CD4-positive, alpha-beta T cell treated with Interleukin-15 for 4 hours (primary cell): ENCODE data around the gene KCNH8.
"Not testable (repeated sequence)": the region's sequence is repeated elsewhere in the genome, so short reads cannot be mapped to it uniquely, and the experiment has no call there.

ENCODE experiments used
- DNase-seq: peaks from one replicate; pipeline ENCODE4 v3.0.0-alpha.2; 2020; ENCODE audit warnings: low spot score

Gene KCNH8

GRCh38 chr3:19183584-19183983 is 35.3 kb downstream of the KCNH8 start:
- no peak for DNase-seq

GRCh38 chr3:19190126-19190525 is 41.8 kb downstream of the KCNH8 start:
- DNase-seq = no peak

DNA sequence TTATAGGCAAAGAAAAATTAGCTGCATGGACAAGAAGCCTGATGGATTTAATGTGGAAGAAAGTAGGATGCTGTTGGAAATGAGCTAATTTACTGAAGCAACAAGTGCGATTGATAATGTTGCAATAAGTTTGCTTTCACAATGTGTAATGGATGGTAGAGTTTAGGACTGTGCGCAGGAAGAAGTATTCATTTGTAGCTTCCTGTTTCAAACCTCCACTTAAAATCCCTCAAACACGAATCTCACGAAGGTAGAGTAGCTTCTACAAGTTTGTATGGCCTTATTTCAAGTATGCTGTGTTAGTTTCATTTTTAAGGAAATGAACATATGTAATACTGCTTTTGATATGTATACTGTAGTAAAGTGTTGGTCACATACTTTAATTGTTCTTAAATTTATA is 42.3 kb downstream of the KCNH8 start:
- no peak for DNase-seq

GRCh38 chr3:19199131-19199530 is 50.8 kb downstream of the KCNH8 start:
- no peak for DNase-seq

DNA sequence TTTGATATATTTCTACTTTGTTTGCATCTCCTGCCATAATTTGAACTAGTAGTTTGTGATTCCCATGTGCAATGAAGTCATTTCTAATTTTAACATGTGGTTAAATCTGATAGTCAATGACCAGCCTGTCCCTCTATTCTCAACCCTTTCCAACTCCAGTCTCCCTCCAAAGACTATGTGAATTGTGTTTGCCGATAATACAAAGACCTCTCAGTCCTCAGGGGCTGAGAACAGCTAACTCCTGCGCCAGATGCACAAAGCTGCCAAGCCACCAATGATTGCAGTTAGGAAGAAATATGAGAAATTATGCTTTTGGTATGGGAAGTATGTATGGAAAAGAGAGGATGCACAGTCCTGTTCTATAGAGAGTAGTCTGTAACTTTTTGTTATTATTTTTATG is 54.0 kb downstream of the KCNH8 start:
- no peak for DNase-seq

DNA sequence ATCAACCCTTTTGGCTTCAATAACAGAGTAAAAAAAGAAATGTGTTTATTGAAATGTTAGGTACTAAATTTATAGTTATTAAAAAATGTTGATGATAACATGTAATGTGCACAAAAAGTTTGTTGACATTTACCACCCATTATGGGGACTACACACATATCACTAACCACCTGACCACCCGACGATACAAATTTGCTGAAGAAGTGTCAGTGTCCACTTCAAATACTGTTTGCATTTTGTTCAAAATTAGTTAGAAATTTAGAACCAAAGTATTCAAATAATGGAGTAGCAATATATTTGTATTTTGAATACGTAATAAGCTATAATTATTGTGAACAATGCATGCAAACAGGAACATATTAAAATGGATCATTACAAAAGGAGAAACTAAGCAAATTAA is 54.4 kb downstream of the KCNH8 start:
- no peak for DNase-seq

DNA sequence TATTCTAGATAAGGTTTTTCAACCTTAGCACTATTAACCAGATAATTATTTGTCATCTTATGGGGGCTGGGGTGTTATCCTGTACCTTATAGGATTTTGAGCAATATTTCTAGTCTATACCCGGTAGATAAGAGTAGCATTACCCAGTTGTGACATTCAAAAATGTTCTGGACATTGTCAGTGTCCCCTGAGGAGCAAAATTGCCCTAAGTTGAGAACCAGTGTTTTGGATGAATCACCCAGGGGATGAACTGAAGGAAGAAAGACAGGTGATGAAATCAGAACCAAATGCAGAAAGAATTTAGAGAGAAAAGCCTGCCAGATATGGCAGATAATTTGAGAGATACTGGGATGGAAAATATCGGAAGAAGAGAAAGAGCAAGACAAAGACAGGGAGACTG is 58.2 kb downstream of the KCNH8 start:
- DNase-seq = no peak

GRCh38 chr3:19213603-19214220 is 65.4 kb downstream of the KCNH8 start:
- DNase-seq = no peak

- DNase-seq = no peak
Observed at GRCh38 chr3:19215427-19215826, 67.1 kb downstream of the KCNH8 start.

GRCh38 chr3:19216669-19217337 is 68.5 kb downstream of the KCNH8 start:
- no peak for DNase-seq

GRCh38 chr3:19220311-19220710 is 72.0 kb downstream of the KCNH8 start:
- no peak for DNase-seq

GRCh38 chr3:19221081-19221480 is 72.8 kb downstream of the KCNH8 start:
- no peak for DNase-seq

DNA sequence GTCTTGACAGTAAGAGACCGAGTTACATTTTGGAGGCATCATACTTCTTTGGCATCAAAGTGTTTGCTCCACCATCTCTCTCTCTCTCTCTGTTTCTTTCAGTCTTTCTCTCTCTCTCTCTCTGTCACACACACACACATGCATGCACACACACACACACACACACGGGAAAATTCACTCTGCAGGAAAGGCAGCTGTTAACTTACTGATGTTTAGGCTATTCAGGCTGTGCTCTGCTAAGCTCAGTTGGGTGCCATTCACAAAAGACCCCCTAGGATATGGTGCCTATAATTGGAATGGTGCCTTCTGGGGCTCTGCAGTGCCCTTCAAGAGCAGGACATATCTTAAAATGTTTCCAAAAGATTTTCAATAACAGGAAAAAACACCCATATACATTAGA is 78.2 kb downstream of the KCNH8 start:
- DNase-seq = no peak

- DNase-seq = no peak
Observed at GRCh38 chr3:19228167-19228566, 79.9 kb downstream of the KCNH8 start.

DNA sequence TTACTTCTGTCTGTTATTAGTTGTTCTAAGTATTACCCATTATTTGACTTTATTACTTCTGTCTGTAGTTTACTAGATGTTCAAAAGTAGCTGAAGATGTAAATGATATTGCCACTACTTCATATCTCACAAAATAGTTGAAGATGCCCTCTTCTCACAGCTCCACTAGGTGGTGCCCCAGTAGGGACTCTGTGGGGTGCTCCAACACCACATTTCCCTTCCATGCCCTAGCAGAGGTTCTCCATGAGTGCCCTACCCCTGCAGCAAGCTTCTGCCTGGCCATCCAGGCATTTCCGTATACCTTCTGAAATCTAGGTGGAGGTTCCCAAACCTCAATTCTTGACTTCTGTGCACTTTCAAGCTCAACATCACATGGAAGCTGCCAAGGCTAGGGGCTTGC is 80.8 kb downstream of the KCNH8 start:
- DNase-seq = no peak

DNA sequence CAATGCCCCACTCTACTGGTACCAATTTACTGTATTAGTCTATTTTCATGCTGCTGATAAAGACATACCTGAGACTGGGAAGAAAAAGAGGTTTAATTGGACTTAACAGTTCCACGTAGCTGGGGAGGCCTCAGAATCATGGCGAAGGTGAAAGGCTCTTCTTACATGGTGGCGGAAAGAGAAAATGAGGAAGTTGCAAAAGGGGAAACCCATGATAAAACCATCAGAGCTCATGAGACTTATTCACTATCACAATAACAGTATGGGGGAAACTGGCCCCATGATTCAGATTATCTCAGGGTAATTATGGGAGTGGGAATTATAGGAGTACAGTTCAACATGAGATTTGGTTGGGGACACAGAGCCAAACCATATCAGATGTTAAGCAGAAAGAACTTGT is 81.6 kb downstream of the KCNH8 start:
- DNase-seq = not testable (repeated sequence)

DNA sequence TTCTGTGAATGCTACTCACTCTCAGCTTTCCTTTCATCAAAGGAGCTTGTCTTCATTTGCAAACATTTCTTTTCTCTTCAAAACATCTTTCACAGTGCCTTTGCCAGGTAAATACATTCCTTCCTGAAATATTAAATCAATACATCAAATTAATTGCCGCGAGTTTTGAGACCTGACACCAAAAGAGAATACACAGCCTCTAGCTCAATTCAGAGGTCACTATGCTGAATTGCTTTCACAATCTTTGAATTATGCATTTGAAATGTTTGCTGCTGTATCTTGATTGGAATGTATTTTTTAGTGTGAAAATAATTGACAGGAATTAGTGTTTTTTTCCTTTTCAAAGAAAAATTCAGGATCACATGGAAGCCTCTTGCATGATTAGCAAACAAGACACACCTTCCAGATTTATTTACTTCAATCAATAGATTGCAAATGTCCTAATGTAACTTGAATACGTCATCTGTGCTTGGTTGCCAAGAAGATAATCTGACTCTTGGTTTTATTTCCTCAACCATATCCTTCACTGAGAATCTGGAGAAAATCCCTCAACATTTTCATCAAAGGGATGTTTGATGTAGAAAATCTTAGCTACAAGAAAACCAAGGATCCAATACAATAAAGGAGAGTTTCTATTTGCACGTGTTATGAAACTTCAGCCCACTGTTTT is 83.6 kb downstream of the KCNH8 start:
- DNase-seq = no peak

- DNase-seq = no peak
Observed at GRCh38 chr3:19232566-19232965, 84.3 kb downstream of the KCNH8 start.

- DNase-seq = not testable (repeated sequence)
Observed at GRCh38 chr3:19233882-19234784, 85.8 kb downstream of the KCNH8 start.

DNA sequence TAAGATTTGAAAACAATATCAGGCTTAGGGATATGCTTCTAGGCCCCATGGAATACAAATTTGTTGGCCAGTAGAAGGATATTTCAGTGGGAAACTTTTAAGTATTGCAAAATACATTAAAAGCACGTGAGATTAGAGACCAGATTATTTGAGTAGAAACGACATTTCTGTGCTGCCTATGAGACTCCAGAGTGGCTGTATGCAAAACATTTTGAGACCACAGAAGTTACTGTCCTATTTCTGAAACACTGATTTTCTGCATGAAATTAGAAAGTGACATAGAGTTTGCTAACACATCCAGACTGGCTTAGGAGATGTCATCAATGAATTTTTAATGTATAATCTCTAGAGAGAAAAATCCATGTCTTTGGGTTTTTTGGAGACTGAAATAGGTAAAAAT is 99.8 kb downstream of the KCNH8 start:
- DNase-seq = no peak

GRCh38 chr3:19248767-19249166 is 100.5 kb downstream of the KCNH8 start:
- DNase-seq = no peak

- no peak for DNase-seq
Observed at GRCh38 chr3:19250959-19251610, 102.8 kb downstream of the KCNH8 start.
